Measurements from ENCODE around the gene MDFIC2.
"Not testable (repeated sequence)": the region's sequence is repeated elsewhere in the genome, so short reads cannot be mapped to it uniquely, and the experiment has no call there.

The MDFIC2 gene

GRCh38 chr3:70256566-70256965, 55.9 kb downstream of the MDFIC2 start:
- DNase-seq (ENCODE audit: low spot score) = no peak

- no peak for DNase-seq (ENCODE audit: low spot score)
These were observed 61.9 kb downstream of the MDFIC2 start for GRCh38 chr3:70250492-70250891.

GRCh38 chr3:70249509-70250160, 62.8 kb downstream of the MDFIC2 start:
- DNase-seq (ENCODE audit: low spot score) = no peak

- no peak for DNase-seq (ENCODE audit: low spot score)
These were observed 63.6 kb downstream of the MDFIC2 start for GRCh38 chr3:70248856-70249255.

DNA sequence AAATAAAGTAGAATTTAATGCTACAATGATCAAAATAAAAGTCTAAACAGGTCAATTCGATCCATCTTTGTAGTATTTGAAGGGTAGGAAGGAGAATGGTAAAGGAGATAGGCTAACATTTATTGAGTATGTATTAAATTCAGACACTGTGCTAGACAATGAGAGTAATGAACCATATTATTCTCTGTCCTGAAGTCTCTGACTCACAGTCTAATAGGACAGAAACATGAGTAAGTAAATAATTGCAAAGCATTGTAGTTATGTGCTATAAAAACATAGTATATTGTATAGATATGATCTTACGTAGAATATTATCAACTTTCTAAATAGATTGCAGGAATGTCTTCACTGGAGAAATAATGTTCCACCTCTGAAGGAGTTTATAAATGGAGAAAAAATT, 64.5 kb downstream of the MDFIC2 start:
- no peak for DNase-seq (ENCODE audit: low spot score)

GRCh38 chr3:70245746-70246525, 66.5 kb downstream of the MDFIC2 start:
- DNase-seq (ENCODE audit: low spot score) = no peak

- DNase-seq (ENCODE audit: low spot score) = no peak
These were observed 68.0 kb downstream of the MDFIC2 start for GRCh38 chr3:70244422-70244821.

- DNase-seq (ENCODE audit: low spot score) = no peak
These were observed 70.0 kb downstream of the MDFIC2 start for GRCh38 chr3:70242297-70242882.

DNA sequence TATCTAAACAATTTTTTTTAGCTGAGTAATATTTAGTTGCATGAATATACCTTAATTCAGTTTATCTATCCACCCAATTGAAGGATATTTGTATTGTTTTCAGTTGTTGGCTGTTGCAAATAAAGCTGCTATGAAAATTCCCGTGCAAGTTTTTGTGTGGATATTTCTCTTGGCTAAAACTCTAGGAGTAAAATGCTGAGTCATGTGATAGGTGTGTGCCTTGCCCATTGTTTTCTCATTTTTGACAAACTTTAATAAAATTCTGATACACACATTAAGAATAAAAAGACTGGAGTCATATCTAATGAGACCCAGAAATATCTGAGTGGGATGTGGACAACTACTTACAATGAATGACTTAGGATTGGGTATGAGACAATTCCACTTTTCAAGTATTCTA, 78.6 kb downstream of the MDFIC2 start:
- no peak for DNase-seq (ENCODE audit: low spot score)

DNA sequence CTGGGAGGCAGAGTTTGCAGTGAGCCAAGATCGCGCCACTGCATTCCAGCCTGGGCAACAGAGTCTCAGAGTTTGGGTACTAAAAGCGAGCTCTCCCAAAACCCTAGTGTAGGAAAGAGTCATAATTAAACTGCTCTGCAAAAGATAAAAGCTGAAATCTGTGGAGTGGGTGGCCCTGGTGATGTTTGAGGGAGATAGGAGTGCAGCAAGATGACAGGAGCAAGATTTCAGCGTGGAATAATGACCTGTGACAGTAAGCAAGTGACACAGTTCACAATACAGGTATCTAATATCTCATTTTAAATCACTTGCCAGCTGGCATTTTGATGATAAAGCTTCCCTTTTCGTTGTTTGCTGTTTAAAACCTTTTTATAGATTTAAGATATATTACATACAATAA, 79.3 kb downstream of the MDFIC2 start:
- no peak for DNase-seq (ENCODE audit: low spot score)

DNA sequence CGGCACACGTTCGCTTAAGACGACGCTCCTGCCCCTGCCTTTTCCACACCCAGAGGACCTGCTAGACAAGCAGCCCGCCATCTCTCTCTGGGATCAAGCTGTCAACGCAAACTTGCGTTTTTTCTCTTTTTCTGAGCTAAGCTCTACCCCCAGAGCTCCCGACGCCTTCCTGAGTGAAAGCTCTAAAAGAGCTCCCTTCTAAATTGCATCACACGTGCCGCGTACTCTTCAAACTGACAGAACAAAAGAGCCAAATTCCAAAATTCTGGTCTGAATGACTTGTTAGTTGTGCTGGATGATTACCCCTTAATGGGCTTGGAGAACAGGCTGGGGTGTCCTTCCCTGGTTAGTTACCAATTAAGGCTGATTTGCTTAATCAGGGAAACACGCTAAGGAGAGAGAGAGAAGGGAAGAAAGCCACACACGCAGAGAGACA, 81.2 kb downstream of the MDFIC2 start:
- no peak for DNase-seq (ENCODE audit: low spot score)

- DNase-seq (ENCODE audit: low spot score) = no peak
These were observed 85.0 kb downstream of the MDFIC2 start for GRCh38 chr3:70227437-70227836.

GRCh38 chr3:70225146-70225545, 87.3 kb downstream of the MDFIC2 start:
- no peak for DNase-seq (ENCODE audit: low spot score)

GRCh38 chr3:70224337-70224736, 88.1 kb downstream of the MDFIC2 start:
- no peak for DNase-seq (ENCODE audit: low spot score)

DNA sequence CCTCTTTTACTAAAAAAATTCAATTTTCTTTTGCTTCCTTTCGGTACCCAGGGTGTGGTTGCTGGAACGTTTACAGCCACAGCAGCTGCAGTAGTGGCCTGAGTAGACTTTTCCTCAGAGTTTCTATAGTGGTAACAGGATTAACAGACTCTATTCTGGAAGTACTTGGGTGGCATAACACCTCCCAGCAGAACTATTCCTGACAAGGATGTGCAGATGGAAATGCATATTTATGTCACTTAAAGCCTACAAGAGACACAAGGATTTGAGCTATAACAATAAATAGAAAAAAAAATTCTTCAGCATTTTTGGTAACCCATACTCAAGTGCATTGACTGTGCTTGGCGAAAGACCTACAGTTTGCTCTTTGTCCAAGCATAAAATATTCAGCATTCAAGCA, 94.0 kb downstream of the MDFIC2 start:
- DNase-seq (ENCODE audit: low spot score) = no peak

DNA sequence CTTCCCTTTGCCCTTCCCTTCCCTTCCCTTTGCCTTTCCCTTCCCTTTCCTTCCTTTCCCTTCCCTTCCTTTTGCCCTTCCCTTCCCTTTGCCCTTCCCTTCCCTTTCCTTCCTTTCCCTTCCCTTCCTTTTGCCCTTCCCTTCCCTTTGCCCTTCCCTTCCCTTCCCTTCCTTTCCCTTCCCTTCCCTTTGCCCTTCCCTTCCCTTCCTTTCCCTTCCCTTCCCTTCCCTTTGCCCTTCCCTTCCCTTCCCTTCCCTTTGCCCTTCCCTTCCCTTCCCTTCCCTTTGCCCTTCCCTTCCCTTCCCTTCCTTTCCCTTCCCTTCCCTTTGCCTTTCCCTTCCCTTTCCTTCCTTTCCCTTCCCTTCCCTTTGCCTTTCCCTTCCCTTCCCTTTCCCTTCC, 101.2 kb downstream of the MDFIC2 start:
- DNase-seq (ENCODE audit: low spot score) = not testable (repeated sequence)

GRCh38 chr3:70201975-70202374, 110.5 kb downstream of the MDFIC2 start:
- DNase-seq (ENCODE audit: low spot score) = no peak

- no peak for DNase-seq (ENCODE audit: low spot score)
These were observed 122.5 kb downstream of the MDFIC2 start for GRCh38 chr3:70189884-70190473.

DNA sequence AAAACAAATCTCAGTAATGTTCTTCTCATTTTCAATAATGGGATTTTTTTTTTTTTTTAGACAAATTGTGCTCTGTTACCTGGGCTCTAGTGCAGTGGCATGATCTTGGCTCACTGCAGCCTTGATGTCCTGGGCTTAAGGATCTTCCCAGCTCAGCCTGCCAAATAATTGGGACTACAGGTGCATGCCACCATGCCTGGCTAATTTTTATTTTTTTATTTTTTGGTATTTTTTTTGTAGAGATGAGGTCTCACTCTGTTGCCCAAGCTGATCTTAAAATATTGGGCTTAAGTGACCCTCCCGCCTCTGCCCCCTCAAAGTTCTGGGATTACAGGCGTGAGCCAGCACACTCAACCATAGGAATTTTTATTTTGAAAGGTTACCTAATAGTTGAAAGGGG, 126.2 kb downstream of the MDFIC2 start:
- DNase-seq (ENCODE audit: low spot score) = no peak

DNA sequence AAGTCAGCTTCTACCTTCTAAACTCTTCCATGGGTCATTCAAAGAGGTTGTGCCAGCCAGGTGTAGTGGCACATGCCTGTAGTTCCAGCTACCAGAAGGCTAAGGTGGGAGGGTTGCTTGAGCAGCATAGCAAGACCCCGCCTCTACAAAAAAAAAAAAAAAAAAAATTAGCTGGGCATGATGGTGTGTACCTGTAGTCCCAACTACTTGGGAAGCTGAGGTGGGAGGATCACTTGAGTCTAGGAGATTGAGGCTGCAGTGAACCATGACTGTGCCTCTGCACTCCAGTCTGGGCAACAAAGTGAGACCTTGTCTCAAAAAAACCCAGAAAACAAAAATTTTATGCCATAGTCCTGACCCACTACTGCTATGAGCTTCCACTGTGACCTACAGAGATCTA, 126.8 kb downstream of the MDFIC2 start:
- DNase-seq (ENCODE audit: low spot score) = no peak

- no peak for DNase-seq (ENCODE audit: low spot score)
These were observed 128.5 kb downstream of the MDFIC2 start for GRCh38 chr3:70183781-70184504.

- no peak for DNase-seq (ENCODE audit: low spot score)
These were observed 130.3 kb downstream of the MDFIC2 start for GRCh38 chr3:70182166-70182565.
